ENCODE measurements around the gene CLSTN2.

The CLSTN2 gene

DNA sequence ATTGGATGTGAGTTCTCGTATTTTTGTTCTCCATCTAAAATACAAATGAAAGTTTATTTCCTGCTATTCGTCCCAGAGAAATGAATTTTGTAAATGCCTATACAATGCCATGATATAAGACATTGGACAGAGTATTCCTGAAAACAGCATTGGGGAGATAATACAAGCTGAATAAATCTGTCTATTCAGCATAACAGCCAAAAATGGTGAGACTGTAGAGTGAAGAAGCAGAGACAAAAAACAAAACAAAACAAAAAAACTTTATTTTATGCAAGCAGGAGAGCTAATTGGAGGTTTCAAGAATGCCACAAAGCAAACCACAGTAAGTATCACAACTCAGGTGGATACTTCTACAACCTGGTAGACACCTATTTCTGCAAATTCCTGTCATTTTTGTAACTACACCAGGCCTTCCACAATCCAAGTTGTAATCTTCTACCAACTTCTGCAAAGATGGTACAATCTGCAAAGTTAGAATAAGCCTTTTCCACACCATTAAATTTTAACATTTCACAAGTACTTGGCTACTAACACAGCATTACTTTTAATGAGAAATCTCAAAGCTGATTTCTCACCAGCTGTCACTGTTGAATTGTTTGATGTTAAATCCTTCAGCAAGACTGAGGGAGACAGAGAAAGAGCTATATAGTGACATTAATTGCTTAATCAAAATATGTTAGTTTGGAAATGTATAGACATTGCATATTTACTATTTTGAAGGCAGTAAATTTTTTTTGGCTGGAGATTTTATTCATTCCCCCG is 163.1 kb downstream of the CLSTN2 start:
- no peak for DNase-seq

DNA sequence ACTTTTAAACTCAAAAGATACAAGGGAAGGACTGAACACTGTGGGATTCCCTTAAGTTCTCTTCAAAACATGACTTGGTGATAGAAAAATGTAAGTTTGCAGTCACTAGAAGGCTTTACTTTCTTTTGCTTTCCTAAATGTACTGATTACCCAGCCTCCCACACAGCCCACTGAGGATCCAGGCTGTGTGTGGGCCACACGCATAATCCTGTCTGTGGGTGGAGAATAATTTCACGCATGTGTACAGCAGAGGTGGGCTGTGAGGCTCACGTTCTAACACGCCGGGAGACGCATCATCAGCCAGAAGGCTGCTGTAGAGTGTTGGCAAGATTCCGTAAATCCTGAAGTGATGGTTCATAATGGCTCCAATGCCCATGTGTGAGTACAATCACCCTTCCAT is 165.5 kb downstream of the CLSTN2 start:
- DNase-seq, result no peak

DNA sequence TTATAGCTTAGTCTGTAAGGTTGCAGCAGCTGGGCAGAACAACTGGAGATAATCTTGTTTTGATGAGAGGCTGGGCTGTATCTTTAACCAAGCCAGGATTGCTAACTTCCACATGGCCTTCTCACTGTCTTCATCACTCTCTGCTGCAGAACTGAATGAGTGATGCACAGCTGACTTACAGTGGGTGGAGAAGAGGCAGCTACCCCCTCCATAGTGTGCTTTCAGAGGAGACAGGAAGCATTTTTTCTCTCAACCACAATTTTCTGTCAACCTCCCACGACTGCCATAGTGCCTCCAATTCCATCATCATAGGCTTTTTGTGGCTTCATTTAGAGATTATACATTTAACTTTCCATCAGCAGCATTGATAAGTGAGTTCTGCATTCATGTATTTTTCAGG is 168.2 kb downstream of the CLSTN2 start:
- no peak for DNase-seq

DNA sequence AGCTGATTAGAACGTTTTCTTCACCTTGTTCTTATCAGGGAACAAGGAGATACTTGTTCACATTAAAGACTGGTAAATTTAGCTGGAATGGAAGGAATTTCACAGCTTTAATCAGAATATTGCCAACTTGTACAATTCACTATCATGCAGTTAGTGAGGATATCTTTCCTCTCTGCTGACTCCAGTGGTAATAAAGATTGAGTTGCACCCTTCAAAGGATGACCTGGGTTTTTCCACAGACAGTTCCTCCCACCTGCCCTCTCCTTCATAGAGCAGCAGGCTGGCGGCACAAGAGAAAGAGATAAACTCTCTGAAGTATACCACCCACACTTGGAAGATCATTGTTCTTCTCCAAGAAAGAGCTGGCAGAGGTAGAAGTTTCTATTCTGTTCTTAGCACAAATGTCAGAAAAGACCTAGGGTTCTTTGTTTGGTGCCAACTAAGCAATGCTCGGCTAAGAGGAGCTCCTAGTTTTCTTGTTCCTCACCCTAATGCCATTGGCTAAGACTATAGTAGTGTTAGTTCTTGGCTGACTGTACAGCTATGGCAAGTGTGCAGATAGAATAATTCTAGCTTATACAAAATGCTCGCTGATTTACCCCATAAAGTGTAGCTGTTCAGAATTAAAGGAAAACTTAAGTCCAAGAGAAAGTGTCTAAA is 169.1 kb downstream of the CLSTN2 start:
- DNase-seq, result no peak

DNA sequence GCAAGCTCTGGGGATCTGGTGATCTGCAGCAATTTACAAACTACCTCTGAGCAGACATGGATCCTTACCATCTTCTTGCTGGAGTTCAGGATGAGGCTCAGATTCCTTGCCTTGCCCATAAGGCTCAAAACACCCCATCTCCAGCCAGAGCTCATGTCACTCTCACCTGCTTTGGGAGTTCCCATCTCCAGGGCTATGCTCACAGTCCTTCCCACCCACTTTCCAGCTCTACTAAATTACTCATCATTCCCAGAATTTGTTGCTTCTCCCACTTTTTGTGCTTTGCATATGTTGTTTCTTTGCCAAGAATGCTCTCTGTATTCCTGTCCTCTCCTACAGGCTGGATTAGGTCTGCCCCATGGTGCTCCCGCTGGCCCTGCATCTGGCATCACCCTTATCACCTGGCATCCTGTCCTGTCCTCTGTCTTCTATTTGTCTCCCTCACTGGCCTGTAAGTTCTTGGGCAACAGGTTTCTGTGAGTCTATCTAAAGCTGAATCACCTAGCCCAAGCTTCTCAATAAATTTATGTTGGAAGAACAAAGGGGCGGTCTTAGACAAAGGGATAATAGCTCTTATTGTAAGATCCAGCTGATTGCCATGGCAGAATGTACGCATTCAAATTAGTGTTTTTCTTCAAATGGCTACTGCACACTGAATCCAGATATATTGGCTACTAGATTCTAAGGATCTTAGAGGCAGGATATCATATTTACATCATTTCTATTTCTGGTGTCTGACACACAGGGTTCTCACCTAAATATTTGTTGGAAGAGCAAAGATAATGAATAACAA is 179.2 kb downstream of the CLSTN2 start:
- DNase-seq, result no peak

DNA sequence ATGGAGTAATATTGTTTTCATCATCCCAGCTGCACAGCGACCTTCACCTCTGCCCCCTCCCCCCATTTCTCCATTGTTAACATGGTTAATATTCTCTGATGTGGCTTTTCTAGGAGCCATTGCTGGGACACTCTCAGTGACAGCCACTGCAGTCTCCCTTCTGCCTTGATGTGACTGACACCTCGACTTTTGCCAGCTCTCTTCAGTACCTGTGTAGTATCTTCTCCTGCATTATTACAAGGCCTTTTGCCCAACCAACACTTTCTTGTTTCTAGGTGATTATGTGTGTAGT is 179.8 kb downstream of the CLSTN2 start:
- no peak for DNase-seq

DNA sequence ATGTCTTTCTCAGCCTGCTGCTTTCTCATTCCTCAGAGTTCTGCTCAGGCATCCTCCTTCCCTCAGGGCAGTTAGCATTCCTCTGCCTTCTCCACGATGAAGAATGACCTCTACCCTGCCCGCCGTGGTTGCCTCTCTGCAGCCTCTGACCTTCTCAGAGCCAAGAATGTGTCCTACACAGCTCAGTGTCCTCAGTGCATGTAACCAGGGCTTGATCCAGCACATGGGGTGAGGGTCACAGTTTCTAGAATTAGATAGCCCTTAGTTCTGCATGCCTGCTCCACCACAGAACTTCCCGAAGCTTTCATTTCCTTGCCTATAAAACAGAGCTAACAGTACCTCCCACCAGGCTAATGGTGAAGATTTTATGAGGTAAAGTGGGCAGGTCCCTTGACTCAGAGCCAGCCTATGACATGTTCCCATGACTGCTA is 182.1 kb downstream of the CLSTN2 start:
- no peak for DNase-seq

DNA sequence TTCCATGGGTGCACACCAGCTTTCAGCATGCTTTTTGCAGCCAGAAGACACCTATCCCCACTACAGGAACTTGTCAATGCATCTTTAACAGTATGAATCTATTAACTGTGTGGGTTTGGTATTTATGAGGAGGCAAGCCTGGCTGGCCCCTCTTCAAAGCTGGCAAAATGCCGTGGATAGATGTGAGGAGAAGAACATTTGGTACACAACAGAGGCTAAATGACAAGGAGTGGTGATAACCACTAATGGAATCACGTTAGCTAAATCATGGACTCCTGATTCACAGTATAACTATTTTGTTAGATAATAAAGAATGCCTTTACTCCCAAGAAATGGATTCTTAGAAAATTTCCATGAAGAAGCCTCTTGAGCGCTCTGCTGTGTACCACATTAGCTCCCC is 187.2 kb downstream of the CLSTN2 start:
- DNase-seq, result no peak

DNA sequence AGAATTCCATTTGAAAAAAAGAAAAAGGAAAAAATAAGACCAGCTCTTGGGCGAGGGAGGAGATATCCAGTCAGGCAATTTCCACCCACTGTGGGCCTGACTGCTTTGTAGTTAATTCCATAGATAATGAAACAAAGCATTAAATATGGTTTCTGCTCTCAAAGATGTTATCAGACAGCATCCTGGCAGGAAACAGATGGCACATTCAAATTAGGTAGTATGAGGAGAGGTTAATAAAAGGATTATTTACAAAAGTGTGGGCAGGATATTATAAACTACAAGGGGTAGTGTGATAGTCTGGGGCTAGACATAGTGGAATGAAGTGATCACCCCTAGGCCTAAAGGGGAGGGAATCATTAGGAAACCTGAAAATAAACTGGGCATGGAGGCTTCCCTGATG is 193.2 kb downstream of the CLSTN2 start:
- no peak for DNase-seq

DNA sequence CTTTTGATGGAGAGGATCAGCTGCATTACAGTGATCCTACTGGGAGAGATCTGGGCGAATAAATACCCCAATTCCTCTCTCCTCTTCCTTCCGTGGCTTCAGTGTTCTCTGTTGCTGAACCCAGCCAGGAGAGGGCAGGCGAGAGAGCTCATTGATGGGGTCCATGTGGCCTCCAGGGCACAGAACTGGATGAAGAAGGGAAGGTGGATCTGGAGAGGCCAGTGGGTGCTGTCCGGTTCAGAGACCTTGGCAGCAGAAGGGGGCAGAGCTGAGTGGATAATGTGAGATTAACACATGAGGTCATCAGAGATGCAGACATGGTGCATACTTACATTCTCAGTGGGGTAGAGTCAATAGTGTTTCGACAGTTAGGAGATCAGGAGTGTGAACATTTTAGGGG is 193.6 kb downstream of the CLSTN2 start:
- DNase-seq, result no peak

DNA sequence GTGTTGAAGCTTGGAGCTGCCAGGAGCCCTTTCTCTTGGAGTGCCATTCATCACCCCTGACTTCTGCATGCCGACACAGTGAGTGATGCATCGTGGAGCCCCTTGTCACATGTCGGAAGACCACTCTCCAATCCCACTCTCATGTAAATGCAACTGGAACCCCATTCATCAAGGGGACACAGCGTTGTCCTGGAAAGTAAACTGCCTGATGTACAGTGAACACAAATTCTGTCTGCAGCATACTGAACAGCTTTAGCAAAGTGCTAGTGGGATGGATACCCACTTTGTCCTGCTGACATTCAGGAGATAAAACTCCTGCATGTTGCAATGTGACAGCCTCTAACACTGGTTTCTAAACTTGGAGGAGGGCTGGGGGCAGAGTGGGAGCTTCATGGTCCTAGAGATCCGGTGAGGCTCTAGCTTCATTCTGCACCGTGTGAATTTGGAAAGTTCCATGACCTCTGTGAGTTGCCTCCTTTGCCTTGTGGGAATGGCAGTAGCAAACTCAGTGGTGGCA is 194.8 kb downstream of the CLSTN2 start:
- no peak for DNase-seq

DNA sequence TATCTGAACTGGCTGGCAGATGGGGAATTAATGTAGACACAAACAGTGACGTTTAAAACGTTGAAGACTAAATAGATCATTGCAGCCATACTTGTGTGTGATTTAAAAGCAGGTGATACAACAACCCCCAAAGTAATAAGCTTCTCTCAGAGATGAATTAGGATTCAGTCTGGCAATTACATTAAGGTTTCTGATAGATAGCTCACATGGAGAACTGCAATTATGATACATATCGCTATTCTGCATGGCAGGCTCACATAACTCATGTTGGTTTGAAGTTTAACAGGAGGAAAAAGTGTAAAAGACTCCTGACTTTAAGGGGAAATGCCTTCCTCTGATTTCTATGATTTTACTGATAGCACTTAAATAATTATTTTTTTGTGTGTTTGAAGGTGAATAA is 196.9 kb downstream of the CLSTN2 start:
- DNase-seq, result no peak

DNA sequence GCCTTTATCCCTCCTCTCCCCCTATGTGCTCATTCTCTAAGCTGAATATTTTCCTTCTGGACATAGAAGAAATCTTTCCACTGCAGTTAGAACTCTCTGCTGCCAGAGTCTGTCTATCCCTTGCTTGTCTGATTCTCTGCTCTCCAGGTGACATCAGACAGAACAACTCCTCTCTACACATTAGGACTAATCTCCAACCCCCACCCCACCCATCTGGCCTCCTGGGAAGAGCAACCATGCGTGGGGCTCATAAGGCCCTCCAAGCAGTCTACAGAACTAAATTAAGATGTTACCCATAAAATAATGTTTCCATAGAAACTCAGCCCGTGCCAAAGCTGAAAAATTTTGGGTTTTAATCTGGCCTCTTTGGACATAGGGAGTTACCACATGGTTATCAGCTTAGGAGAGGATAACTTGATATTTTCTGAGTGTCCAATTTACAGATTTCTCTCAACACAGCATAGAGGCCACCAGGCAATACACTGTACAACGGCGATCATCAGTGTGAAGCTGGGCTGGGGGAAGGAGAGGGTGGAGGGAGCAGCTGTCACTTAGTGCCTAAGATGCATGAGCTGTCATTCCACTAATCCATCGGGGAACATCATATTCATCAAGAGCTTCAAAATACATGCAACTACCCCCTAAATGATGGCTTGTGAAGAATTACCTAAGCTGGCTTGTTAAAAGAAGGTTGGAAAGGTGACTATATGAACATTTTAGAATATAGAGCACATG is 199.4 kb downstream of the CLSTN2 start:
- no peak for DNase-seq

DNA sequence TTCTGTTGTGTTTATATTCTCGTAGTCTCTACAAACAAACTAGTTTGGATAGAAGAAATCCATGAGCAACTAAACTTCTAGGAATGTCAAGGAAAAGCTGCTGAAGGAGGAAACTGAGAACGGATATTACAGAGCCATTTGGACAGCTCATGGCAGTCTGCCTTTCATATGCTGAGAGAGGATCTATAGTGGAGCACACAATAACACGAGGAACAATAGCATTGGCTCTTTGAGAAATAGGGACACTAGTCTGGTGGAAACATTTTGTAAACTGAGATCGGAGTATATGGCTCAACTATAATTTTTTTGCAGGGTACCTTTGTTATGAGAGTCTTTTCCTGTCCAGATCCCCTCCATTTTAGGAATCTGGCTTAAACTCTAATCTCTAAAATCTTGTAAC is 200.5 kb downstream of the CLSTN2 start:
- no peak for DNase-seq

DNA sequence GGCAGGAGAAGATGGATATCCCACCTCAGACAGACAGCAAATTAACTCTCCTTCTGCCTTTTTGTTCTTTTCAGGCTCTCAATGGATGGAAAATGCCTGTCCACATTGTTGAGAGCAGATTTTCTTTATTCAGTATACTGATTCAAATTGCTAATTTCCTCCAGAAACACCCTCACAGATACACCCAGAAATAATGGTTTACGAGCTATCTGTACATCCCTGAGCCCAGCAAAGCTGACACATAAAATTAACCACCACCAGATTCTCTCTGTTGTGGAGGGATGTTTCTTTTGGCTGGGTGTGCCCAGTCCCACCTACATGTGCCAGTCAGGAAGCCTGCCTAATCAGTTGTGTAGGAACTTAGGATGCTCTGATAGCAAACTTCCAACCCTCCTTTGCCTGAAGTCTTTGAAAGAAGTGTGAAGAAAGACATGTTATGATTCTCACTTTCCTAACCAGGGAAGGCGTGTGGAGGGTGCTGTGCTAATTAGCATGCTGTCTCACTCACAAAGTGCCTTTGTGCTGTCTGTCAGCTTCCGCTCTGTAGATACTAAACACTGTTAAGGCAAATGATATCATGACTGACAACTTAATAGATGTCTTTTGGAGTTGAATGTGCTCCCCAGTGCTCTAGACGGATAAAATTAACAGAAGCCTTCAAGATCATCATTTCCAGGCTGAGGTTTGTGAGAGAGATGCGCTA is 208.5 kb downstream of the CLSTN2 start:
- DNase-seq, result no peak

DNA sequence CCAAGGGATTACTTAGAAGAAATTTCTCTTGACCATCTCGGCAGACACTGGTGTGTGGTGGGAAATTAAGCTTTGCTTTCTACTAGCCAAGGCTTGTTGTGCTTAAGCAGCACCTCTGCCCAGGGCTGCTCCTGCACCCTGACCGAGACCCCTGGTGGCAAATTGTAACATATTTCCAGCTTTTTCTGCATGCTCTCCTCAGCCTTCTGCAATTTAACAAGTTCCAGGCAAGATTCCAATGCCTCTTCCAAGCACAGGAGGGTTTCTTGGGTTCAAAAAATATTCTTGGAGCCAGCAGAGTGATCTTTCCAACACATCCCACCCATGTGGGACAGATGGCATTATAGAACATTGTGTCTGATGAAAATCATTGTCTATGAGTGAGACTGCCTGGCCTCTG is 210.5 kb downstream of the CLSTN2 start:
- no peak for DNase-seq

DNA sequence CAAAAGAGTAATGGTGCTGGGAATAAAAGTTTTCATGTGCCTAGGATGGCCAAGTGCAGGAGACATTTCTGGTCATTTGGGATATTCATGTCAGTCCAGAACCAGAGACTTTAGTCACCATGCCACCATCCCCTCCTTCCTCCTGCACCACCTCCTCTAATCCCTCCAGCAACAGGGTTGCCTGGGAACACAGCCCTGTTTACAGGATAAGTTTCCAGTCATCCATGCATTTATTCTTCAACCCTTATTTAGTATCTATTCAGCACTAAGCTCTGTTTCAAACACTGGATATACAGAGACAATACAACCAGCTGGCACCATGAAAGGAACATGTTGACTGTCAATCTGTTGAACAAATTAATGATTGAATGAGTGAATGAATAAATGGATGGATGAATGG is 211.7 kb downstream of the CLSTN2 start:
- DNase-seq, result no peak

DNA sequence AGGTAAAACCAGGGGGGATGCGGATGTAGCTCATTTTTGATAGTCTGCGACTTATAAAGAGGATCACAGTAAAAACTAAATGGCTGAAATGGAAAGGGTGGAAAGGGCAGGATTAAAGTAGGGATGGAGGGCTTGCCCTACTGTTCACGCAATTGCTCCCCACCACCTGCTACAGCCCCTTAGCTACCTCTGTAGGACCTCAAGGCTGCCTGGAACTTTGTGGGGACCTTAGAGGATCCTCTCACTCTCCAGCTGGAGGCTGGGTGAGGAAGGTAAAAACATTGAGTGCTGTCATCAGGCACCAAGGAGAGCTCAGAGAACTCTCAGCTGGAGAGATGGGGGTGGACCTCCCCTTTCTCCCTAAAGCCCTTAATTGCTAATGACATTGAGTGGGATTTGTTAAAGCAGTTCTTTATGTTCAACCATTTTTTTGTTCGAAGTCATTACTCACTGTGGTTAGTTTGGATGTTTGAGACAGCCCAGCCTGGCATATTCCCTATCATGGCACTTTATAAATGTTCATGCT is 213.0 kb downstream of the CLSTN2 start:
- DNase-seq, result no peak

DNA sequence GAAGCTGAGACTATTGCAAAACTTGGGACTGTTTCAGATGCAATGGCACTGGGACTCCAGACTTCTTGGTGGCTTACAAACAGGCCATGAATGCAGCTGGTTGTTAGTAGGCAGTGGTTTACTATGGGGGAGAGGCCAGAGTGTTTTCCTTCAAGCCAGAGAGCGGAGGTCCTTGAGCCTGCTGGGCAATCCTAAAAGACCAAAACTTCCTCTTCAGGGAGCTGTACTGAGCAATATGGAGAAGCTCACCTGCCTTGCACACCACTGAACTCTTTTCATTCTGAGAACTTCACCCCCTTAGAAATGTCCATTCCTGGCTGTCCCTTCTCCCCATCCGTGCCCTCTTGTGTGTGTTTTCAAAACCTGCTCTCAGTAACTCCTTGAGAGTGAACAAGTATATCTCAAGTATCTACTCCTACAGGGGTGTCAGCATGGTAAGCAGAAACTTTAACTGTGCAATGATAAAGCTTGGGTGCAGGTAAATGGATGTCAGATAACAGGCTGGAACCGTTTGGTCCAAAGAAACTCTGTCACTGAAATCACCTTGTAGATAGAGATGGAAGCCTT is 213.9 kb downstream of the CLSTN2 start:
- no peak for DNase-seq

DNA sequence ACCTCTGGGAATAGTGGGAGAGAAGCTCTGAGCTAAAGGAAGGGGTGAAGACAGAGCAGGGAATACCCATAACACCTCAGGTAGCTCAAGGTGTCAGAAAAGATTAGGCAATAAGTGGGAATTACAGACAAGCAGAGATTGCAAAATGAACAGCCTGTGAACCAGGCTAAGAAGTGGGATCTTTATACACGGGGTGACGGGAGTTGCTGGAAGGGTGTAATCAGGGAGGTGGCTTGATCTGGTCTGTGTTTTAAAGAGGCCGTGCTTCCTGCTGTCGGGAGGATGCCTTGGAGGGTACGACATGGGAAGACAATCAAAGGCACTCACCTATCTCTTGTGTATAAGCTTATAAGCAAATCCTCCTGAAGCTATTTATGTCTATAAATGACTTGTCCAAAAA is 216.3 kb downstream of the CLSTN2 start:
- no peak for DNase-seq

DNA sequence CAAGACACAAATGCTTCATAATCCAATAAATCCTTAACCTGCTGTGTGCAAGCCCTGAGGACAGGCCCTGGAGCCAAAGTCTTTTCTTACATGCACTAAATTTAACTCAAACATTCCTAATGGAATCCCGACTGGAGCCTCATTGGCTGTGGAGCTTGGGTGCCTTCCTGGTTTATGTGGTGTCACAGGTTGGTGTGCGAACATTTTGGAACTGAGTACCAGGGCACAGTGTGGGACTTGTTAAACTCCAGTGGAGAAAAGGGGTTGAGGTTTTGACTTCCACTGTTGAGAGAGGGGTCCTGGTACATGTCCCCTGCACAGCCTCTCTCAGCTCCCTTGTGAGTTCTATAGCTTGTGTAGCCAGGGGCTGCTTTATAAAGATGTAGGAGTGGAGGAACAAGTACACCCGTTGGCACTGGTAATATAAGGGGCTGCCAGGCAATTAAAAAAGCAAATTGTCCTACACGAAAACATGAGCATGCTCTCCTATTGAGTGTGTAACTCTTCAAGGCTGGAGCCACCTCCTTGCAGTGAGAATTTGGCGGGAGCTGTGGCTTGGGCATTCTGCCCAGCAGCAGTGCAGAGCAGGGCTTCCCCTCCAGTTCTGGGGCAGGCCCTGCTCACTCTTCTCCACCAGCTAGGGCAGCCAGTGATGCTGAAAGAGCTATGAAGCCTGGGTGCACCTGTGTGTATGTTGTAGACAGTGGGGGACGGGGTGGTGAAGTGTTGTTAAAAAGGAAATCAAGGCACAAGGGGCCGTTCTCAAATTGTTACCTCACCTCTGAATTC is 218.1 kb downstream of the CLSTN2 start:
- DNase-seq, result no peak

Data from GOT3 (cell line).